GM18873 (cell line): ENCODE measurements around the gene NDUFV1.
"Not testable (repeated sequence)": the region's sequence is repeated elsewhere in the genome, so short reads cannot be mapped to it uniquely, and the experiment has no call there.

ENCODE experiments used
- ATAC-seq: cut with Tn5 transposase; IDR thresholded peaks from one replicate; pipeline ENCODE4 v1.9.1; 2021; ENCODE audit warnings: mild to moderate bottlenecking, moderate library complexity, moderate number of reproducible peaks; ENCODE audit not compliant: unreplicated experiment, low FRiP score

NDUFV1 gene

DNA sequence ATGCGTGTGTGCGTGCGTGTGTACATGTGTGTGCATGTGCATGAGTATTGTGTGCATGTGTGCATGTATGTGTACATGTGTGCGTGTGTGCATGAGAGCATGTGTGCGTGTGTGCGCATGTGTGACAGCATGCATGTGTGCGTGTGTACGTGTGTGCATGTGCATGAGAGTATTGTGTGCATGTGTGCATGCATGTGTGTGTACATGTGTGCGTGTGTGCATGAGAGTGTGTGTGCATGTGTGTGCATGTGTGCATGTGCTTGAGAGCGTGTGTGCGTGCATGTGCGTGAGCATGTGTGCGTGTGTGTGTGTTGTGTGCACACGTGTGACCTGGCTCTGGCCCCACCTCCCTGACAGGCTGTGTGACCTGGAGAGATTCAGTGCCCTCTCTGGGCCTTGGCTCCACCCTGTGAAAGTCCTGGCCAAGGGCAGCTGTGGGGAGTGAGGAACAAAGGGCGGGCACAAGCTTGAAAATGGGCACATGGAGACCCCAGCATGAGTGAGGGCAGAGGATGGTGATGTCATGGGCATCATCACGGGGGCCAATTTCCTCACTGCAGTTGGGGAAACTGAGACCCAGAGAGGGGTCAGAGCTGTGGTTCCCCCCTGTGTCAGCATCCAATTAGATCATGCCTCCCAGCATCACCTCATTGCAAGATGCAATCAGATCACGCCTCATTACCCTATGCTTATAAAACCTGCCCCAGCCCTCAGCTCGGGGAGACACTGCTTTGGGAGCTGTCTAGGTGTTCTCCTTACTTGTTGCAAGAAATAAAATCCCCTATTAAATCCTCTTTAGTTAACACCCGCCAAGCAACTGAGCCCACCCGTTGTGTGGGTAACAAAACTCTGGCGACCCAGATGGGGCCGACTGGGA, 43.1 kb downstream of the NDUFV1 start:
- no peak for ATAC-seq

DNA sequence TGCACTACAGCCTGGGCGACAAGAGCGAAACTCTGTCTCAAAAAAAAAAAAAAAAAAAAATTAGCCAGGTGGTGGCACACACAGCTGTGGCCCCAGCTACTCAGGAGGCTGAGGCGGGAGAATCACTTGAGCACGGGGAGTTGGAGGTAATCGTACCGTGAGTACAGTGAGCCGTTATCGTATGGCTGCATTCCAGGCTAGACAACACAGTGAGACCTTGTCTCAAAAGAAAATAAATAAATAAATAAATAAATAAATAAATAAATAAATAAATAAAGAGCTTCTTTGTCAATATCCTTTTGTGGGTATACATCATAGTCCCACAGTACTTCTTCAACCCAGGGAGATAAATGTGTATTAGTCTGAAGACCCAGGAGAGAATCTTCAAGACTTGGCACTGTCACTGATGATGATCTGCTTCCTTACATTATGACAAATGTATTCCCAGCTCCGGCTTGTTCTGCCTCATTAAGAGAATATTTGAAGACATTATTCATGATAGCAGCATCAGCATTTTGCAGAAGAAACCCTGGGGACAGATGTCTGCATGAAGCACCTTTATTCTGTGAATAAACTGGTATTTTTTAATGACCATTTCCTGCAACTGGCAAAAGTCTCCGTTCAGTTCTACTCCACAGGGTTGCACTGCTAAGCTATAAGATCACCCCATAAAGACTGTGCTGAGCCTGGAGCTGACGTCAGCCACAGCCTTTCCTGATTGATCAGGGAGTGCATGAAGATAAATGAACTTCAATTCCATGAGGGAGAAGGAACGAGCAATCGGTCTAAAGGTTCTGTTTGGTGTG, 45.4 kb downstream of the NDUFV1 start:
- ATAC-seq = no peak

DNA sequence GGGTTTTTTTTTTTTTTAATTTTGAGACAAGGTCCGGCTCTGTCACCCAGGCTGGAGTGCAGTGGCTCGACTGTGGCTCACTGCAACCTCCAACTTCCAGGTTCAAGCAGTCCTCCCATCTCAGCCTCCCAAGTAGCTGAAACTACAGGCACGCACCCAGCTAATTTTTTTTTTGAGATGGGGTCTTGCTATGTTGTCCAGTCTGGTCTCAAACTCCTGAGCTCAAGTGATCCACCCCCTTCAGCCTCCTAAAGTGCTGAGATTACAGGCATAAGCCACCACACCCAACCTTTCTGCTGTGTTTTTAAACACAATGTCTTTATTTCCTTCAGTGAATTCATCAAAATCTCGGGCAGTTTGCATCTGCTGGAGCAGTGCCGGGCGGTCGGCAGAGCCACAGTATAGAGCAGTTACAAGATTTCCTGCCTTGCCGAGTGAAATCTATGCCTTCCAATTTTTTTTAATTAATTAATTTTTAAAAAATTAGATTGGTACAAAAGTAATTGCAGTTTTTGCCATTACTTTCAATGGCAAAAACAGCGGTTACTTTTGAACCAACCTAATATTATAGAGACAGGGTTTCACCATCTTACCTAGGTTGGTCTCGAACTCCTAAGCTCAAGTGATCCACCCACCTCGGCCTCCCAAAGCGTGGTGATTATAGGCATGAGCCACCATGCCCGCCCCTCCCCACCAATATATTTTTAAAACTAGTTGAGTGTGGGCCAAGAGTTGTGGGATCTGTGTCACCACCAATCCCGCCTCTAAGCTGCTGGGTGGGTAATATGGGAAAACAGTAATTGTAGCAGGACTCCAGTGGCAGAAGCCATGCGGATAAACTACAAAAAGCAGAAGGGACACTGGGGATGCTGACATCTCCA, 46.5 kb downstream of the NDUFV1 start:
- ATAC-seq = no peak

DNA sequence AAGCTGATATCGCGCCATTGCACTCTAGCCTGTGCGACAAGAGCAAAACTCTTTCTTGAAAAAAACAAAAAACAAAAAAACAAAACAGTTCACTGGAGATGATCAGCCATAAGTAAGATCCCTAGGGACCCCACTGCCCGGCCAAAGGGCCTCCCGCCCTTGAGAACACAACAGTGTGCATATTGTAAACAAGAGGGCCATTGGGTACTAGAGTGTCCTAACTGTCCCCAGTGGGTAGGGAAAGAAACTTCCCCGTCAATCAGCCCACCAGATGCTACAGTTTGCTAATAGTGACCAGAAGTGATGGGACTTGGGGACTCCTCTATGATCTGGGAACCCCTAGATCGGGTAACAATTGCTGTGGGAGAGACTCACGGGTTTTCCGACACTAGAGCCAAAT, 47.5 kb downstream of the NDUFV1 start:
- no peak for ATAC-seq

DNA sequence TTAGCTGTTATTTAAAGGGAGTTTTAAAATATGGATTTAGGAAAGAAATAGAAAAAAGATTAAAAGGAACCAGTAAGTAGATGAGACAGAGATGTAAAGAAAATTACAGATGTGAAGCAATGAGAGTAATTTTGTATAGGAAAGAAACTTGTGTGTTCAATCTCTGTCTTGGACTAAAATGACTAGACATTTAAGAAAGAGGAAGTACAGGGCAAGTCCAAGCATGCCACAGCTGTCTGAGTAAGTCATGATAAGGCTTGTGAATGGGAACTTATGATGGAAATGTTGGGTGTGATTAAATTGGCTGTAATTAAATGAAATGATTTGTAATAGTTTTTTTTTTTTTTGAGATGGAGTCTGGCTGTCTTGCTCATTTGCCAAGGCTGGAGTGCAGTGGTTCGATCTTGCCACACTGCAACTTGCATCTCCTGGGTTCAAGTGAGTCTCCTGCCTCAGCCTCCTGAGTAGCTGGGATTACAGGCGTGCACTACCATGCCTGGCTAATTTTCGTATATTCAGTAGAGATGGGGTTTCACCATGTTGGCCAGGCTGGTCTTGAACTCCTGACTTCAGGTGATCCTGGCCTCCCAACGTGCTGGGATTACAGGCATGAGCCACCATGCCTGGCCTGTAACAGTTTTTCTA, 49.7 kb downstream of the NDUFV1 start:
- no peak for ATAC-seq

DNA sequence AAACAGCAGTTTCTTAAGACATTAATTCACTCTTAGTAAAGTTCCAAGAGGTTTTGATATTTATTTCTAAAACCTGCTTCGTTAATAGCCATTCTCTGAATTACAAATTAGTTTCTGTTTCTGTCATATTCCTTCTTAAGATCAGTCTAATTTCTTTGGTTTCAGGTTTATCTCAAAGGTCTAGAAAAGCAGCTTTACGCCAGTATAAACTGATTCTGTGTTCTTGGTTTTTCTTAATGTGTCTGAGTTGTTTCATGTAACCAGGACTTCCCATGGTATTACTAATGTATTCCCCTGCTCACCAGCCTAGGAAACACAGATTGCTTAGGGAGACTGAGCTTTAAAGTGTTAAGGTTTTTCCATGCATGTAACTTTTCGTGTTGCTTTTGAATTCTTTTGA, 50.6 kb downstream of the NDUFV1 start:
- ATAC-seq = no peak

DNA sequence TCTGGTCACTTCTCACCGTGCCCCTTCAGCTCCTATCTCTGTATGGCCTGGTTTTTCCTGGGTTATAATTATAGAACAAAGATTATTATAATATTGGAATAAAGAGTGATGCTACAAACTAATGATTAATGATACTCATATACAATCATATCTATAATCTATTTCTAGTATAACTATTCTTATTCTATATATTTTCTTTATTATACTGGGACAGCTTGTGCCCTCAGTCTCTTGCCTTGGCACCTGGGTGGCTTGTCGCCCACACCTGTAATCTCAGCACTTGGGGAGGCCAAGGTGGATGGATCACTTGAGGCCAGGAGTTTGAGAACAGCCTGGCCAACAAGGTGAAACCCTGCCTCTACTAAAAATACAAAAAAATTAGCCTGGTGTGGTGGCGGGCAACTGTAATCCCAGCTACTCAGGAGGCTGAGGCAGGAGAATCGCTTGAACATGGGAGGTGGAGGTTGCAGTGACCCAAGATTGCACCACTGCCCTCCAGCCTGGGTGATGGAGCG, 53.0 kb downstream of the NDUFV1 start:
- not testable (repeated sequence) for ATAC-seq

DNA sequence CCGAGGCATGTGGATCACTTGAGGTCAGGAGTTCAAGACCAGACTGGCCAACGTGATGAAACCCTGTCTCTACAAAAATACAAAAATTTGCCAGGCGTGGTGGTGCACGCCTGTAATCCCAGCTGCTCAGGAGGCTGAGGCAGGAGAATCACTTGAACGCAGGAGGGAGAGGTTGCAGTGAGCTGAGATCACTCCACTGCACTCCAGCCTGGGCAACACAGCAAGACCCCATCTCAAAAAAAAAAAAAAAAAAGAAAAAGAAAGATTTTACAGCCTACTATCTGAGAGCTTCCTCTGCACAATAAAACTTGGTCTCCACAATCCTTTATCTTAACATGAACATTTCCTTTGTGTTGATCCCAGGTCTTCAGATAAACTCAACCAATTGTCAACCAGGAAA, 54.0 kb downstream of the NDUFV1 start:
- ATAC-seq = not testable (repeated sequence)
